Measurements from ENCODE around the gene RALGAPB.

GRCh38 chr20:38585404-38586180 lies 112.9 kb downstream of the RALGAPB start:
- TF ChIP-seq CTCF (optimal IDR thresholded peaks at IDR 0.05 in 1 of 3, IDR thresholded peaks at IDR 0.05 in 1 of 3, conservative IDR thresholded peaks at IDR 0.05 in 1 of 3; ENCODE audit: extremely low read depth in 1 of 3, insufficient read depth in 2 of 3, low read length in 3 of 3) (no peak), EZH2 (IDR thresholded peaks at IDR 0.05; ENCODE audit: low read length) (no peak)

Measured in keratinocyte (primary cell).